CD4-positive, alpha-beta T cell treated with Interleukin-15 for 1 hour (primary cell): ENCODE data around the gene RNF183.
"Not testable (repeated sequence)": the region's sequence is repeated elsewhere in the genome, so short reads cannot be mapped to it uniquely, and the experiment has no call there.

ENCODE experiments used
- DNase-seq: peaks from one replicate; pipeline ENCODE4 v3.0.0-alpha.2; 2020

RNF183 gene

GRCh38 chr9:113269871-113270270 lies 33.3 kb downstream of the RNF183 start:
- DNase-seq: no peak

- DNase-seq: no peak
Observed at GRCh38 chr9:113269355-113269754, 33.8 kb downstream of the RNF183 start.

GRCh38 chr9:113267911-113268566 lies 35.1 kb downstream of the RNF183 start:
- DNase-seq: no peak

GRCh38 chr9:113266174-113266573 lies 37.0 kb downstream of the RNF183 start:
- no peak for DNase-seq

- no peak for DNase-seq
Observed at GRCh38 chr9:113261917-113262671, 41.1 kb downstream of the RNF183 start.

GRCh38 chr9:113258282-113258681 lies 44.9 kb downstream of the RNF183 start:
- DNase-seq: no peak

- no peak for DNase-seq
Observed at GRCh38 chr9:113257863-113258262, 45.3 kb downstream of the RNF183 start.

GRCh38 chr9:113255438-113255837 lies 47.7 kb downstream of the RNF183 start:
- DNase-seq: no peak

- DNase-seq: no peak
Observed at GRCh38 chr9:113254991-113255390, 48.2 kb downstream of the RNF183 start.

GRCh38 chr9:113250807-113251206 lies 52.4 kb downstream of the RNF183 start:
- no peak for DNase-seq

GRCh38 chr9:113249661-113250060 lies 53.5 kb downstream of the RNF183 start:
- not testable (repeated sequence) for DNase-seq

GRCh38 chr9:113247640-113248039 lies 55.5 kb downstream of the RNF183 start:
- DNase-seq: no peak
